Activated CD8-positive, alpha-beta memory T cell treated with anti-CD3 and anti-CD28 coated beads, Interleukin-2, amount 50 U/mL, for 4 hours (primary cell): Measurements from ENCODE around the gene PDE4B.

Source experiments
- DNase-seq: peaks from one replicate; pipeline ENCODE4 v3.0.0-alpha.2; 2020

PDE4B gene

DNA sequence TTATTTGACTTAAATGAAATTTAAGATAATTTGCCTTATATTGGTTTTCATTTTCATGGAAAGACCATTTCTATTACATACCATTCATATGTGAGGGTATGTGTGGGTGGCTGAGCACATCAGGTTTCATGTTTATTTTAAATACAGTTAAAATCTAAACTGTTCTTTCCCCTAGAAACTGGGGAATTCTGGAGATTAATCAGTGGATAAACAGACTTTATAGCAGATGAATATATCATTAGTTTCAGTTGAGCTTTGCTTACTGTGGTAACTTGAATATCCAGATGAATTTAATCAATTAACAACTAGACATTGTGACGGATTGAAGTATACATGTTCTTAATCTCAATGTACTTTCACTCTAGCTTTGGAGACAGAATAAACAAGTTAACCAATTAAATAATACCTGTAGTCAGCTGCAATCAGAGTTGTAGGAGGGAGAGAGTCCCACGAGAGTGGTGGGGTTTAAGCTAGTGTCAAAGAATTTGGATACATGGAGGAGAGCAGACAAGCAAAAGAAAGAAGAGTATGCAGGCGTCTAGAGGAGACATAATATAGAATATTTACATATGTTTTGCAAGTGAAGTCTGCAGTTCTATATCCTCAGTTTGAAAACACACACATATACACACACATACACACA, 97.6 kb downstream of the PDE4B start:
- no peak for DNase-seq

DNA sequence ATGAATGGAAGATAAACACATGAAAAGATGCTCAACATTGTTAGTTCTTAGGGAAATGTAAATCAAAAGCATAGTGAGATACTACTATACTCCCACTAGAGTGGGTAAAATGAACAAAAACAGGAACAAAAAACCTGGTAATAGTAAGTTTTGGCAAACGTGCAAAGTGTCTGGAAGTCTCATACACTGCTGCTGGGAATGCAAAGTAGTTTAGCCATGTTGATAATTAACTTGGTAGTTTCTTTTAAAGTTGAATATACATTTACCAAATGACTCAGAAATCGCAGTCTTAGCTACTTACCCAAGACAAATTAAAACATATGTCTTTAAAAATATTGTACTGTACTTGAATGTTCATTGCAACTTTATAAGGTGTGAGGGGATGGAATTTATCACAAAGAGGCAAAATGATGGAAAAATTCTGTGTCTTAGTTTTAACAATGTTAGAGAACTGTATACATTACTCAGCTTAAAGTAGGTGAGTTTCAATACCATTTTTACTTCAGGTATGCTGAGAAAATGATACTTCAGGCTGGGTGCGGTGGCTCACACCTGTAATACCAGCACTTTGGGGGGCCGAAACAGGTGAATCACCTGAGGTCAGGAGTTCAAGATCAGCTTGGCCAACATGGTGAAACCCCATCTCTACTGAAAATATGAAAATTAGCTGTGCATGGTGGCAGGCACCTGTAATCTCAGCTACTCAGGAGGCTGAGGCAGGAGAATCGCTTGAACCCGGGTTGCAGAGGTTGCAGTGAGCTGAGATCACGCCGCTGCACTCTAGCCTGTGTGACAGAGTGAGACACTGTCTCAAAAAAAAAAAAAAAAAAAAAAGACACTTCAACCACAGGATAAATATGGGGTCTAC, 102.3 kb downstream of the PDE4B start:
- no peak for DNase-seq

DNA sequence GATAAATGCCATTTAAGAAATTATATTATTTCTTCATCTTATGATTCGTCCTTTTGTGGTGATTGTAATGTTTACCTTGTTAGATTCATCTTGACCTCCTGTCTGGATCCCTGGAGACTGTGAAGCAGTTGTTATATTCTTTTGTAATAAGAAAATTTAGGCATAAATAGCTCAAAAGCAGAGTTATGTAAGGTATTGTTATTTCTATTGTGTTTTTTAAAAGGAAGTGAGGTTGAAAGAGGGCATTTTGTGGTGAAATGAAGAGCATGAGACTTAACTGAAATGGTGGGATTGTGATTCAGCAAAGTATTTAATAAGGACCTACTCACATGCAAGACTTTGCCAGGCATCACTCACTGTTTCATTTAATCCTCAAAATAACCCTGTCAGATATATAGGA, 104.0 kb downstream of the PDE4B start:
- no peak for DNase-seq

DNA sequence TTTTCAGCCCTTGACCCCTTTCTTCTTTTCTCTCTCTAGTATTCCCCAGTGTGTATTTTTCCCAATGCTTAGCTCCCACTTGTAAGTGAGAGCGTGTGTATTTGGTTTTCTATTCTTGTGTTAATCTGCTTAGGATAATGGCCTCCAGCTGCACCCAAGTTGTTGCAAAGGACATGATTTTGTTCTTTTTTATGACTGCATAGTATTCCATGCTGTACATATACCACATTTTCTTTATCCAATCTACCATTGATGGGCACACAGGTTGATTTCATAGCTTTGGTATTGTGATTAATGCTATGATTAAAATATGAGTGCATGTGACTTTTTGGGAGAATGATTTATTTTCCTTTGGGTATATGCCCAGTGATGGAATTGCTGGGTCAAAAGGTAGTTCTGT, 104.8 kb downstream of the PDE4B start:
- DNase-seq, result no peak

DNA sequence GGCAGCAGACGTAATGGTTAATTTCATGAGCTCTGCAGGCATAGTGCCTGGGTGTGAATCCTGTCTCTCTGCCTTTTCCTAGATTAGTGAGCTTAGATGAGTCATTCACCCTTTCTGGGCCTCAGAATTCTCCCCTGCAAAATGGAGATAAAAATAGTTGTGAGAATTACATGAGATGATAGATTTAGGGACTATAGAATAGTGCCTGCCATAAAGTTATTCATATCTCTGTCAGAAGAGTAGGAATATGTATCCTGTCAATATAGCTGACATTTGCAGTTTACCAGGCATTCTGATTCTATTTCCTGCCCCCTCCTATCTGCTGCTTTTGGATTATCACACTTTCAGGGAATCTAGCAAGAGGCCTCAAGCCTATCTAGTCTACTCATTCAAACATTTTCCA, 112.0 kb downstream of the PDE4B start:
- DNase-seq, result no peak

DNA sequence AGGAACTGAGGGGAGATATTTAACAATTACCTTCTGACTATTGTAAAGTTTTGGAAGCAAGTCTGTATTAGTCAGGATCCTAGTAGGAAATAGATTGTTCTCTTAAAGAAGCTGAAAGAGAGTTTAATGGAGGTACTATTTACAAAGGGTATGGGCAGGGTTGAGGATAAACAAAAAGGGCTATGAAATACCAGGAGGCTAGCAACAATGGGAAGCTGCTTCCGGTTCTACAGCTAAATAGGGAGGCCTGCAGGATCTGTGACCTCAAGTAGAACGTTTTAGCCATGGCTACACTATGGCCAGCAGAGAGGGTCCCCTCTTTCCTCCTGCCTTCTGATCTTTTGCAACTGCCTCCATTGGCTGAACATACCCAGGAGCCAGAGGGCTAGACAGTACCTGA, 117.7 kb downstream of the PDE4B start:
- DNase-seq, result no peak

DNA sequence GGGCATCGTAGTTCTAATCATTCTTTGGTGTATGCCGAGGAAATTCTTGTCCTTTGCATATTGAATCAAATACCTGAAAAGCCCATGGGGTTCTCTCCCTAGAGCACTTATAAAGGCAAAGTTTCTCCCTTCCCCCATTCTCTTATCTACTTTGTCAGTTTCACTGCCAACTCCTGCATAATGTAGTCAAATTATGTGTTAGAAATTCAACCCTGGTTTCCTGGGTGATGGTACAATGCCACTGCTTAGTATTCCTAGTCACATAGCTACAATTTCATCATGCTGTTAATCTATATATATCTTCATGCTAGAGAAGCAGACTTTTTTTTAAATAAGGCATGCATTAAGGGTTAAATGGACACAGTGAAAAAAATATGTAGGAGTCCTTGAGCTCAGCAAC, 119.0 kb downstream of the PDE4B start:
- DNase-seq, result no peak

DNA sequence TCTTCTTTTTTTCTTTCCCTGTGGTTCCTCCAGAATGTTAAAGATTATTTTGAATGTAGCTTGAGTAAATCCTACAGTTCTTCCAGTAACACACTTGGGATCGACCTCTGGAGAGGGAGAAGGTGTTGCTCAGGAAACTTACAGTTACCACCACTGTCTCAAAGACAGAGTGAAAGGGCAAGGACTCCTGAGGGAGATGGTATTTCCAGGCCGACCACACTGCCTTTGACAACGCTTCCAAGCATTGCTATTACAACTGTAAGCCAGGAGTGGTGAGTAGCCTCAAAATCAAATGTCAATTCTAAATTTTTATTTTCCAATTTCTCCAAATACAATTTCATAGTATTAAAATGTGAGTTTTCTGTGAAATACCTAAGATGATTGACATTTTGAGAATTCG, 125.9 kb downstream of the PDE4B start:
- DNase-seq, result no peak

DNA sequence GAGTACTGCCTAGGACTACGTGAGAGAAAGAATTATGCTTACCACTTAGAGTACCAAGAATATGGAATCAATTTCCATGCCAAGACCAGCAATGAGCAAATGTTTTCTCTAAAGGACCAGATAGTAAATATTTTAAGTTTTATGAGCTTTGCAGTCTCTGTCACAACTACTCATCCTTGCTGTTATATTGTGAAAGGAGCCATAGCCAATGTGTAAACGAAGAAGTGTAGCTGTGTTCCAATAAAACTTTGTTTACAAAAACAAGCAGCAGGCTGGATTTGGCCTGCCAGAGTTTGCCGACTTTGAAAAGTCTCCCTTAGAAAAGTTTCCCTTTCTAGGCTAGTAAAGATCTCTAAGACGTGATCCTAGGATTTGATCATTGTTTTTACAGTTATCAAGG, 128.8 kb downstream of the PDE4B start:
- no peak for DNase-seq

DNA sequence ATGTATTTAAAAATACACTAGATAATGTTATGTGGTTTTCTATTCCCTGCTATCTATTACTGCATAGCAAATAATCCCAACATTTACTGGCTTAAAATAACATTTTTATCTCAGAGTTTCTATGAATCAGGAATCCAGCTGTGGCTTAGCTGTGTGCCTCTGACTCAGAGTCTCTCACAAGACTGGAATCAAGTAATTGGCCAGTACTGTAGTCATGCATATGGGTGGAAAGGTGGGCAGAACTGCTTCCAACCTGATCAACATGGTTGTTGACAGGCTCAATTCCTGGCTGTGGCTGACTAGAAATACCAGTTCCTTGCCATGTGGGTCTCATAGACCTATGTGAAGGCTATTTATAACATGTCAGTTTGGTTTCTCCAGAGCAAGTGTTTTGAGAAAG, 131.8 kb downstream of the PDE4B start:
- DNase-seq, result no peak

DNA sequence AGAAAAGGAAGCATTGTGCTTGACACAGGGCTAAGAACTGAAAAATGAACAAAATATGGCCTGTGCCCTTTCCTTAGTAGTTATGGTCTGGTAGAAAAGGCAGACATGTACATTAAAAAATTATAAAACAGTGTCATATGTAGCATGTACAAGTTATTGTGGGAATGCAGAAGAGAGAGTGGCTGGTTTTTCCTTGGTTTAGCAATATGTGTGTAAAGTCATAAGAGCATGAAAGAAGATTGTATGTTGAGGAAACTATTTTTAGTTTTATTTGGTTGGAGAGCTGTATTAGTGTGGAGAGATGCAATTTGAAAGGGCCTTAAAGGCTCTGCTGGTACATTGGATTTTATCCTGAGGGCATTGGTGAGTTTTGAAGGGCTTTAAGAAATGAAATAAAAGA, 145.8 kb downstream of the PDE4B start:
- DNase-seq, result no peak

DNA sequence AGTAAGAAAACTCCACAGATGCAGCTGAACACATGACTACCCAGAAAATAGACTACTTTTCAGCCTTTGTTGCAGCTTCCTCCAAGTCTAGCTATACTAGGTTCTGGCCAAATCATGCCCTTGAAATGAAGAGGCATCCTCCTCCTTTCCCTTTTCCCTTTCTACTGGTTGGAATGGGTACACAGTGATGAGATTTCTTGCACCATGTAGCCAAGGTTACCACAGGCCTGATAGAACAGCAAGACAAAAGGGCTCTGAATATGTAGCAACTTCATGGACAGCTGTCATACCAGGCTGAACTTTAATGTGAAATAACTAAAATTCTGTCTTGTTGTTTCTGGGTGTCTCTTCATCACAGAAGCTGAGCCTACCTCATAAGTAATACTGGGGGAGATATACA, 146.5 kb downstream of the PDE4B start:
- DNase-seq, result no peak

DNA sequence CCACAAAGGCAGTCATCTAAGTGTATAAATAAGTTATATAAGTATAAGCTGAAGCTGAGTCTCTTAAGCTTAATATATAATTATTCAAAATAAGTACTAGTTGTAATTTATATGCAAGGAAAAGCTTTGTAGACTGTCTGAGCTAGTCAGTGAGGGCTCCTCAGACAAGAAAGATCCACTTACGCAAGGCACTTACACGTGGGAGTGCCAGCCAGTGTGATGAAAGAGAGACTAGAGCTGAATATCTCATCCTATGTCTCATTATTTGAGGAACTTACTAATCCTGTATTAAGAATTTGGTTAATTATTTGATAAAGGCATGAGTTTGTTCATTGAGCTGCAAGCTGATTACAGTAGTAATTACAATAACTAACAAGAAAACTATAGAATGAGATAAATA, 146.9 kb downstream of the PDE4B start:
- DNase-seq, result no peak

DNA sequence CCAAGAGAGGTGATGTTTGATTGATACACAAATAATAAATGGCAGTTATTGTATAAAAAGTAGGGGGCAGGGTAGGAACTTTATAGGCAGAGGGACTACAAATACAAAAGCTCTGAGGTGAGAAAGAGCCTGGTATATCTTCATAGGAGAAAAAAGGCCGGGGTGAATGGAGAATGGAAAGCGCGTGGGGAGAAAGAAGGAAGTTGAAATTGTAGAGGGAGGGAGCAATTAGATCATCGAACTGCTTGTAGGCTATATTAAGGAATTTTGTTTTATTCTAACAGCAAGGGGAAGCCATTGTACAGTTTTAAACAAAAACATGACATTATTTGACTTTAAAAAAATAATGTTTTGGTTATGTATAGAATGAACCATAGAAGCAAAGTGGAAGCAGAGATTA, 147.4 kb downstream of the PDE4B start:
- no peak for DNase-seq

DNA sequence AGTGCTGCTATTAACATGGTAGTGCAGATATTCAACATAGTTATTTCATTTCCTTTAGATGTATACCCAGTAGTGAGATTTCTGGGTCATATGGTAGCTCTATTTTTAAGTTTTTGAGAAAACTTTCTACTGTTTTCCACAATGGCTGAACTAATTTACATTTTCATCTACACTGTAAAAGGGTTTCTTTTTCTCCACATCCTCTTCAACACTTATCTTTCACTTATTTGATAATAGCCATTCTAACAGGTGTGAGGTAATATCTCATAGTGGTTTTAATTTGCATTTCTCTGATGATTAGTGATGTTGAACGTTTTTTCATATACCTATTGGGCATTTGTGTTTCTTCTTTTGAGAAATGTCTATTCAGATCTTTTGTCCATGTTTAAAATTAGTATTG, 149.8 kb downstream of the PDE4B start:
- no peak for DNase-seq

DNA sequence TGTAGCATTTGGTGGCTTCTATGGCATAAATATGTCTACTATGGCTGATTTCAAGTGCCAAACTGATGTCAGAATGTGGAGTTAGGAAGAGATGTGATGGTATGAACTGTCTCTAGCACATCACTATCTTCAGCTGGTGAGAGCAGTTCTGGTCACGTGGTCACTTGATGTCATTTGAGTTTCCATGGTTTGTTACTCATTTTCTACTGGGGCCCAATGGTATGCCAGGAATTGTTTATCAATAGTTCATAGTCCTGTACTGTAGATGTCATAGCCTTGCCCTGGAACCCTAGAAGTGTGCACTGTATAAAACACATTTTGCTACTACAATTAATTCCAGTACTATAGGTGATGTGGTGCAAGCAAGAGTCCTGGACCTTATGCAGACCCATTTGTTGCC, 153.7 kb downstream of the PDE4B start:
- DNase-seq, result no peak

DNA sequence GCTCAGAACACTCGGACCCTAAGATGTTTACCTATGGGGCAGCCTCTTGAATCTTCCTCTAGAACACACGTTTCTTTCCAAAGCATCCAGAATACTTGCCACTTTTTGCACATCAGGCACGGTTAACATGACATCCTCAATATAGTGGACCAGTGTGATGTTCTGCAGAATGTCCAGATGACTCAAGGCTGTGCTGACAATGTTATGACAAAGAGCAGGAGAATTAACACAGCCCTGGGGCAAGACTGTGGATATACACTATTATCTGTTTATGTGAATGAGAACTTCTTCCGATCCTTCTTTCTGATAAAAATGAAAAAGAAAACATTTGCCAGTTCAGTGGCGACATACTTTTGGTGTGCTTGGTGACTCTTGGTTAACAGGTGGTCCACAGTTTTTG, 154.3 kb downstream of the PDE4B start:
- no peak for DNase-seq

DNA sequence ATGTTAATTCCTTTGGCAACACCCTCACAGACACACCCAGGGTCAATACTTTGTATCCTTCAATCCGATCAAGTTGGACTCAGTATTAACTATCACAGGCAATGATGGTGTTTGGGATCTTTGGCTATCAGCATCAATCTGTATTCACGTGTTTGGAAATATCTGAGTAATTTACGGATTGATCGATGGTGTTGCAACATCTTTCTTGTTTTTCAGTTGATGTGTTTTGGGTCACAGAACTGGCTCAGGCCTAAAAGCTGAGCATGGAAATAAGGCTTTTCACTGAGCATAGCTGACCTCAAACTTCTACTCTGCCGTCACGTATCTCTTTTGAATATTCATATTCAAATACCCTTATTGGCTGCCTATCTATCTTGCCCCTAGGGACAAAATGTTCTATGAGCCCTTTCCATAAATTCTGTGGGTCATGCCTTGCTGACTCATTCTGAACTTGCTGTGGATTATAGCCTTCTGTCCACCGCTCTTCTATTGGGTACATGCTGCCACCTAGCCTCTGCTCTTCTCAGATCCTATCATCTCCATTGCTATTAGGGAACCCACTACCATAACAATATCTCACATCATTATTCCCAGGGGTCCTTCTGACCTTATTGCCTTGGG, 156.0 kb downstream of the PDE4B start:
- no peak for DNase-seq

DNA sequence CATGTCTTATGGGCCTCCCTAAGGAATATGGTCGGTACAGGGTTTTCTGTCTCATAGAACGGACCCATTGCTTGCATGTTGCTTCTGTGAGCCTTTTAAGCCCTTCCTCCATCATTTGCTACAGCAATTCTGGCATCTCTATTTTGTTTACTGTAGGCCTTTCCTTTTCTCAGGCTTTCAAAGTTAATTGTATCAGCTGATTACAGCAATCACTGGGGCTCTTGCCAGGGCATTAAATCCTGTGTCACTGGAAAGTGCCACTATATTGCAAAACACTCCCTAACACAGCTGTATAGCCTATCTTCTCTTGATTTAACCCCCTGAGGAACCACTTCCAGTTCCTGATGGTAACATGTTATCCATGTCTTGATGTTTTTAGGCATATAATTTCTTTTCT, 156.5 kb downstream of the PDE4B start:
- DNase-seq, result no peak

DNA sequence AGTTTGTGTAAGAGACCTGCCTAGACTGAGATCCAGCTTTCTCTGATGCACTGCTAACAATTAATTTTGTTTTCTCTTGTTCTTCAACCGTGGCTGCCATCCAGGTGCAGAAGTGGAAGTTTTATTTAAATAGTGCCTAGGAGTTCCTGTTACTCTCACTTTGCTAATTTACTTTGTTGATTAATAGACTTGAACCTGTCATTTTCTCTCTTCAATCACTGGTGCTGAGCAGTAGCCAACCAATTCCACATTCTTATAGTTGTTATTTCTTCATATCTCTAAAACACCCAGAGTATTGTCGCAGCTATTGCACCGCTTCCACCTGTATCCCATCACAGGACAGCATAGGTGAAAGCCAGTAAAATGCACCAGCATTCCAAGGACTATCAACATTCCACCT, 157.2 kb downstream of the PDE4B start:
- DNase-seq, result no peak

DNA sequence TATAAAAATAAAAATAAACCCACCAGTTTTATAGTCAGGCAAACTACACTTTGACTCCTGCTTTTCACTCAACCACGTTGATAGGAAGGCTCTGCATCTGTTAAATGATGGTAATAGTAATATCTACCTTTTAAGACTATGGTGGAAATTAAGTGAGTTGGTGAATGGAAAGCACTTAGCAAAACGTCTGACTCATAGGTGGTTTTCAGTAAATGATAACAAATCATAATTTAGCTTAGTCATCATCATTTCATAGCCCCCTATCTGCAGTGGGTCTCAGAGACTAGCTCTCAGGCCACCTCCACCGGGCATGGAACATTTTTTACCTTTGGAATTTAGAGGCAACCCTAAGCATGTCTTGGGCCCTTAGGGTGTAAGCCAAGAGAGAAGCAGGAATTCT, 160.0 kb downstream of the PDE4B start:
- no peak for DNase-seq

DNA sequence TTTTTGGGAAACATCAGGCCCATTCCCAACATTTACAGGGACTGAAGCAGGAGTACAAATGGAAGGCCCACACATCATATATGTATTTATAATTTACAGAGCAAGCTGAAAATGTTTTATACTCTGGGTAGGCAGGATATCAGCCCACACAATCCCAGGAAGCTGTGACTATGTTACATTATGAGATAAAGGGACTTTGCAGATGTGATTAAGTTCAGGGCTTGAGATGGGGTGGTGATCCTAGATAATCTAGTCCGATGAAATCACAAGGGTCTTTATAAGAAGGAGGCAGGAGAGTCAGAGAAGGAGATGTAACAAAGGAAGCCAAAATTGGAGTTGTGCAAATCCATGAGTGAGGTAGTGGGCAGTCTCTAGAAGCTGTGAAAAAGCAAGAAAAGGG, 160.5 kb downstream of the PDE4B start:
- no peak for DNase-seq

DNA sequence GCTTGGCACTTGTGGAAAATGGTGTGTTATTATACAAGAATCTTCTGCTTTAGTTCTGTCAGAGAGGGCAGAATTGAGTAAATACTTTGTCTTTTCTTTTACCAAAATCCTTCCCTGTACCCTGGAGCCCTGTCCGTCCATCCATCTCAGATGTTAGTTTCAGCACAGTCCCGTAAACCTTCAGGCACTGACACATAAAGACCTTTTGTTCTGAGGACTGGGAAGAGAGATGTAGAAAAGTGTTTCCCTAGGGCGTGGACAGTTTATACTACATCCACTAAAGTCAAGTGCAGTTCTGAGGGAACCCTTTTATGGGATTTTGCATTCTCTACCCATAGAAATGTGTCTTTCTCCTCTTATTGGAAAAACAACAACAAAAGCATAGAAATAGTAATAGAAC, 162.4 kb downstream of the PDE4B start:
- DNase-seq, result no peak

DNA sequence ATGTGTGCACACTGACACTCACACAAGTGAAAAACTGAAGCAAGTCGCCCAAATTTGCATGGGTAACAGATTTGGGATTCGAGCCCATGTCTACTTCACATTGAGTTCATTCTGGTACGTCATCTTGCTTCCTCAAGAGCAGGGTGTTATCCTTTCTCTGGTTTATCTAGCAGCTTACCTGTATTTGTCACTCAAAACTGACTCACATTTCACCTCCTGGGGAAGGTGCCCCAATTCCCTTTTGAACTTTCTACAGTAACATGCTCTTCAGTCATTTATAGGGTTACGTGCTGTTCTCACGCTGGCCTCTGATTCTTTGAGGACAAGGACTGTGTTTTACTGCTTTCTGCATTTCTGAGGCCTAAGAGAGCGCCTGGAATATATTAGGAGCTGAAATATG, 162.8 kb downstream of the PDE4B start:
- no peak for DNase-seq
